WI38 (cell line): ENCODE measurements around the gene CCNT1.
"Not testable (repeated sequence)": the region's sequence is repeated elsewhere in the genome, so short reads cannot be mapped to it uniquely, and the experiment has no call there.

Experiments
- H3K4me3 ChIP-seq: 2 replicates; pipeline ENCODE4 v1.5.1; 2011; ENCODE audit warnings: low read depth, mild to moderate bottlenecking, control low read depth, low read length
- CTCF ChIP-seq: IDR thresholded peaks from 2 replicates; pipeline ENCODE4 v1.5.1; 2012; ENCODE audit warnings: low read depth, mild to moderate bottlenecking, control low read depth, low read length

CCNT1 gene

GRCh38 chr12:48712209-48712608, 4.3 kb downstream of the CCNT1 start:
- H3K4me3 ChIP-seq = no peak overlapping the region
- no peak for TF ChIP-seq CTCF

DNA sequence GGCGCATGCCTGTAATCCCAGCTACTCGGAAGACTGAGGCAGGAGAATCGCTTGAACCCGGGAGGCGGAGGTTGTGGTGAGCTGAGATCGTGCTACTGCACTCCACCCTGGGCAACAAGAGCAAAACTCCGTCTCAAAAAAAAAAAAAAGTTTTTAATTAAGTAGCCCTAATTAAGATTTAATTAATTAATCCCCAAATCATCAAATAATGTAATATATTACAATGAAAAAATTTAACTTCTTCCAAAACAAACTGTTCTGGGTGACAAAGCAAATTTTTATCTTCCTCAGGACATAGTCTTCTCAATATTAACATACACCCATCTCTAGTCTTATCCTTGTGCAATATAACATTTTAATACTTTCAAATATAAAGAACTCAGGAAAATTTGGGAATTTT, 17.7 kb downstream of the CCNT1 start:
- not testable (repeated sequence) for H3K4me3 ChIP-seq

DNA sequence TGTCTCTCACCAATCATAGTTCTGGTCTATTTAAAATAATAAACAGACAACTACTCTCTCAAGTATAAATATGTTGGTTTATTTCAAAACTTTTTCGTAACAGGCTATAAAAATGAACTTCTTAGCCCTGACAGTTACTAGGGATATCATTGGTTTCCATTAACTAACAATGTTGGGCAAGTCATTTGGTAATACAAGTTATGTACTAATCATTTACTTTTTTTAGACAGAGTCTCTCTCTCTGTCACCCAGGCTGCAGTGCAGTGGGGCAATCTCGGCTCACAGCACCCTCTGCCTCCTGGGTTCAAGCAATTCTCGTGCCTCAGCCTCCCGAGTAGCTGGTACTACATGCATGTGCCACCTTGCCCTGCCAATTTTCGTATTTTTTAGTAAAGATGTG, 19.9 kb downstream of the CCNT1 start:
- TF ChIP-seq CTCF = no peak

DNA sequence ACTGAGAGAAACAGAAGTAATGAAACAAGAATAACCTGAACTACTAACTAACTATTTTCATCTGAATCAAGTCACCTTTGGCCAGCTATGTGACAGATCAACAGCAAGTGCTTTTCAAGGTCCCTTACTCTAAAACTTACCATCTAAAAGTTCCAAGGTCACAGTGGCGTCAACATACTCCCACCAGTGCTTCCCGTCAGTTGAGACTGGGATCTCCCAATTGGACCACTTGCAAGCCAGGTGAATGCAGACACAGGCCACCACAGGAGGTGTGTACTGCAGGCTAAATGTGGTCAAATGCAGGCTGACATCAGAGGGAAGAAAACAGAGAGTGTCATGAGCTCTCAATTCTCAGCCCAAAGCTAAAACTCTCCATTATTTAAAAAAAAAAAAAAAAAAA, 20.6 kb downstream of the CCNT1 start:
- TF ChIP-seq CTCF = no peak
- H3K4me3 ChIP-seq = no peak overlapping the region

More for the DNA sequence above, 19.9 kb downstream of the CCNT1 start:
- no peak overlapping the region for H3K4me3 ChIP-seq

DNA sequence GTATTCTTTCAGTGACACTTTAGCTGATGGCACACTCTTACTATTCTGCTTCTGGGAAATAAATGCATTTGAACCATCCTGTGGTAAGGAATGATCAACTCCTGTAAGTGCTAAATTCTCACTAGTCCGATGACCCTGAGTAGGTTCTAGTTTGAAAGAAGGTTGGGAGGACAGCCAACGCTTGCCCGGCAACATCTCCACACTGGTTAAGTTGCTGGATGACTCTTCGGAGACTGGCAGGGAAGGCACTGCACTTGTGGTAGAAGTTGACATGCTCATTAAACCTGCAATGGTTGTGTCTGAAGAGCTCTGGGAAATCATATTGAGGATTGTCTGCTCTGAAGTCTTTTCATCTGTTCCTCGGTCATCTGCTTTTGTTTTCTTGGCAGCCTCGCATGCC, 22.5 kb downstream of the CCNT1 start:
- no peak overlapping the region for H3K4me3 ChIP-seq
- TF ChIP-seq CTCF = no peak

- no peak overlapping the region for H3K4me3 ChIP-seq
- TF ChIP-seq CTCF = no peak
These were observed 22.9 kb downstream of the CCNT1 start for GRCh38 chr12:48693572-48693971.

DNA sequence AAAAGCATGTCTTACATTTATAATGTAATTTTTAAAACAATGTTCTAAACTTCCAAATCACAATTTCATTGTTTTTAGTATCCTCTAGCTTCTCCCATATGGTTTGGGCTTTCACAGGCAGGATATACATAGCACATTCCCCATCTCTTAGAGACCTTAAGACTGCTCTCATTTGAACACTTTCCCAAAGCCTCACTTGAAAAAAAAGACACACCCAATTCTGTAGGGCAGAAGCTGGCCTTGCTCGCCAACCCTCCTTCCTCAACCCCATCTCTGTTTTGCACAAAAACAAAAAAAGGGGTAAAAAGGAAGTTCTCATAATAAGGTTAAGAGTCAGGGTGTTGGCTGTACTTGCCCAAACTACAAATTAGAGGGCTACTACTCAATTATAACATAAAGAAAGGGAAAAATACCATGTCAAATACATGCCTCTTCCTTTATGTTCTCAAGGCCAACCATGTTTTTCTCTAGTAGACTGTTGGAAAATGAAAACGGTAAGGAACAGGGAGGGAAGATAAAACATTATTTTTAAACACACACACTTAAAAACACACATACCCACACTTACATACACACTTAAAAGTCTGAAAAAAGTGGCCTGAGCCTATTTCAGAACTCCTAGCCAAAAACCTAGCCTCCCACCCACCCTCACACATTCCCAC, 24.6 kb downstream of the CCNT1 start:
- no peak for TF ChIP-seq CTCF
- H3K4me3 ChIP-seq = no peak overlapping the region

GRCh38 chr12:48690990-48691389, 25.5 kb downstream of the CCNT1 start:
- H3K4me3 ChIP-seq = no peak overlapping the region
- TF ChIP-seq CTCF = no peak
